IMR-90 (cell line): ENCODE results near the gene ACACB. TPM values are rescaled to one million over a fixed set of nuclear protein-coding genes. Genes with fewer than 3 reads are reported as not detected.

Experiments used
- ATAC-seq: fragments of 200-7000 bp; cut with Tn5 transposase; 2 replicates; pipeline ENCODE4 v1.9.1; 2020; ENCODE audit warnings: low read depth, mild to moderate bottlenecking, moderate library complexity
- BruUV-seq: library from RNA; stranded (reverse); fragments of 400-500 nt; replicated peaks from 2 replicates; lab custom pipeline; 2021; lab: Mats Ljungman, UMichigan
- CTCF ChIA-PET: fragments of 300-600 bp; formaldehyde crosslinking; extraction: SDS; loops from one replicate; lab custom pipeline; 2021; ENCODE audit warnings: antibody characterized with exemption; lab: Yijun Ruan, JAX
- POLR2A ChIA-PET: fragments of 300-600 bp; sonication (Branson Sonifier 250); formaldehyde crosslinking; loops from one replicate; lab custom pipeline; 2022; ENCODE audit warnings: antibody characterized with exemption; ENCODE audit not compliant: unreplicated experiment; lab: Charles Lee
- DNase-seq: peaks from one replicate; pipeline ENCODE4 v3.0.0; 2013
- H2AFZ ChIP-seq: replicated peaks from 2 replicates; pipeline ENCODE3; 2013; ENCODE audit warnings: low read length, mild to moderate bottlenecking; ENCODE audit not compliant: poor library complexity
- H2AK5ac ChIP-seq: 2 replicates; pipeline ENCODE4 v1.6.1; 2013; ENCODE audit warnings: low read depth, low read length, inconsistent platforms
- H2AK9ac ChIP-seq: replicated peaks from 2 replicates; pipeline ENCODE3; 2013; ENCODE audit warnings: mild to moderate bottlenecking, low read depth, low read length, moderate library complexity; ENCODE audit not compliant: poor library complexity
- H2BK120ac ChIP-seq: 2 replicates; pipeline ENCODE4 v1.6.1; 2013; ENCODE audit warnings: low read depth, low read length, inconsistent platforms
- H2BK15ac ChIP-seq: 3 replicates; pipeline ENCODE4 v1.6.1; 2013; ENCODE audit warnings: low read depth, low read length, inconsistent platforms
- H2BK20ac ChIP-seq: 2 replicates; pipeline ENCODE4 v1.6.1; 2013; ENCODE audit warnings: low read depth, mild to moderate bottlenecking, inconsistent platforms, low read length, moderate library complexity
- H2BK5ac ChIP-seq: 2 replicates; pipeline ENCODE4 v1.6.1; 2013; ENCODE audit warnings: mild to moderate bottlenecking, low read depth, low read length, inconsistent platforms; ENCODE audit not compliant: poor library complexity, severe bottlenecking
- H3K14ac ChIP-seq: replicated peaks from 2 replicates; pipeline ENCODE4 v1.6.1; 2013; ENCODE audit warnings: low read depth, low read length, inconsistent platforms
- H3K18ac ChIP-seq: 2 replicates; pipeline ENCODE4 v1.6.1; 2013; ENCODE audit warnings: low read depth, low read length, control low read depth
- H3K23ac ChIP-seq: 2 replicates; pipeline ENCODE4 v1.6.1; 2013; ENCODE audit warnings: low read depth, low read length, inconsistent platforms
- H3K27ac ChIP-seq: 2 replicates; pipeline ENCODE4 v1.5.1; 2013; ENCODE audit warnings: mild to moderate bottlenecking, control low read depth, low read length; ENCODE audit not compliant: insufficient read depth
- H3K27me3 ChIP-seq: 2 replicates; pipeline ENCODE4 v1.6.1; 2013; ENCODE audit warnings: low read length; ENCODE audit not compliant: control insufficient read depth, insufficient read depth
- H3K36me3 ChIP-seq: 2 replicates; pipeline ENCODE4 v1.6.1; 2013; ENCODE audit warnings: low read length, mixed read lengths; ENCODE audit not compliant: control insufficient read depth, insufficient read depth
- H3K4ac ChIP-seq: 2 replicates; pipeline ENCODE4 v1.6.1; 2013; ENCODE audit warnings: low read depth, low read length, inconsistent platforms
- H3K4me1 ChIP-seq: 2 replicates; pipeline ENCODE4 v1.6.1; 2013; ENCODE audit warnings: low read length, mixed read lengths; ENCODE audit not compliant: control insufficient read depth, insufficient read depth
- H3K4me2 ChIP-seq: 2 replicates; pipeline ENCODE4 v1.6.1; 2013; ENCODE audit warnings: low read depth, mild to moderate bottlenecking, control low read depth, low read length, moderate library complexity
- H3K4me3 ChIP-seq: 2 replicates; pipeline ENCODE4 v1.5.1; 2013; ENCODE audit warnings: low read depth, mild to moderate bottlenecking, control low read depth, low read length, moderate library complexity; ENCODE audit not compliant: insufficient read depth
- H3K56ac ChIP-seq: 2 replicates; pipeline ENCODE4 v1.6.1; 2013; ENCODE audit warnings: low read length, inconsistent platforms; ENCODE audit not compliant: insufficient read depth; ENCODE audit errors: extremely low read depth
- H3K79me1 ChIP-seq, 2 experiments: 2 replicates each; pipeline ENCODE4 v1.6.1; 2013; ENCODE audit warnings: low read length in 2 of 2, inconsistent platforms in 1 of 2, low read depth in 1 of 2
- H3K9ac ChIP-seq: 2 replicates; pipeline ENCODE4 v1.6.1; 2013; ENCODE audit warnings: low read depth, low read length, control low read depth
- H3K9me1 ChIP-seq: 2 replicates; pipeline ENCODE4 v1.6.1; 2013; ENCODE audit warnings: low read length, inconsistent platforms; ENCODE audit not compliant: insufficient read depth
- H3K9me3 ChIP-seq: 2 replicates; pipeline ENCODE4 v1.6.1; 2013; ENCODE audit warnings: low read length; ENCODE audit not compliant: control insufficient read depth, insufficient read depth
- H4K20me1 ChIP-seq: 2 replicates; pipeline ENCODE4 v1.6.1; 2013; ENCODE audit warnings: low read length, inconsistent platforms; ENCODE audit not compliant: insufficient read depth
- H4K5ac ChIP-seq: 2 replicates; pipeline ENCODE4 v1.6.1; 2013; ENCODE audit warnings: mild to moderate bottlenecking, low read depth, low read length, control low read depth
- H4K8ac ChIP-seq, 2 experiments: 2 replicates each; pipeline ENCODE4 v1.6.1; 2013; ENCODE audit warnings: low read depth in 2 of 2, low read length in 2 of 2, control low read depth in 1 of 2, inconsistent platforms in 1 of 2
- H4K91ac ChIP-seq: 2 replicates; pipeline ENCODE4 v1.6.1; 2013; ENCODE audit warnings: low read depth, low read length, inconsistent platforms; ENCODE audit not compliant: insufficient read depth
- BHLHE40 ChIP-seq: fragments of 150-350 bp; IDR thresholded peaks from 2 replicates; pipeline ENCODE4 v1.6.1; 2016; ENCODE audit warnings: mild to moderate bottlenecking, low read depth, low read length
- CHD1 ChIP-seq: IDR thresholded peaks from 2 replicates; pipeline ENCODE4 v1.6.1; 2012; ENCODE audit warnings: low read depth, low read length, improper control_type of control experiment
- MAFK ChIP-seq: IDR thresholded peaks from 2 replicates; pipeline ENCODE4 v1.6.1; 2012; ENCODE audit warnings: low read depth, low read length, improper control_type of control experiment
- MAZ ChIP-seq: IDR thresholded peaks from 2 replicates; pipeline ENCODE4 v1.6.1; 2012; ENCODE audit warnings: low read depth, mild to moderate bottlenecking, low read length, improper control_type of control experiment, moderate library complexity, borderline replicate concordance
- NFE2L2 ChIP-seq: fragments of 150-350 bp; IDR thresholded peaks from 2 replicates; pipeline ENCODE4 v1.6.1; 2016; ENCODE audit warnings: low read depth, mild to moderate bottlenecking, low read length
- POLR2A ChIP-seq: IDR thresholded peaks from 2 replicates; pipeline ENCODE4 v1.6.1; 2012; ENCODE audit warnings: mild to moderate bottlenecking, low read depth, low read length
- RAD21 ChIP-seq: IDR thresholded peaks from 2 replicates; pipeline ENCODE4 v1.6.1; 2012; ENCODE audit warnings: low read length, improper control_type of control experiment
- RCOR1 ChIP-seq: IDR thresholded peaks from 2 replicates; pipeline ENCODE4 v1.6.1; 2012; ENCODE audit warnings: mild to moderate bottlenecking, low read length, improper control_type of control experiment; ENCODE audit not compliant: insufficient replicate concordance
- SMC3 ChIP-seq: fragments of 150-350 bp; IDR thresholded peaks from 2 replicates; pipeline ENCODE4 v1.6.1; 2016; ENCODE audit warnings: low read depth, mild to moderate bottlenecking, antibody characterized with exemption, low read length, moderate library complexity
- WGBS, 2 experiments: methylation state at CpG; one replicate each; pipeline versions ENCODE4 v1.1.5 to v1.1.7; 2013; ENCODE audit warnings: missing lambda C conversion rate in 2 of 2; ENCODE audit not compliant: insufficient read length in 1 of 2; ENCODE audit errors: extremely low coverage in 2 of 2; 5-methylcytosine and 5-hydroxymethylcytosine counted together
- dilution Hi-C: fragments of 300-500 bp; cut with HindIII; formaldehyde crosslinking; loops from one replicate; pipeline ENCODE4 v1.14.3; 2018; ENCODE audit warnings: low sequenced_read_pairs; ENCODE audit not compliant: unreplicated experiment
- in situ Hi-C: fragments of 300-500 bp; cut with MboI; formaldehyde crosslinking; loops from 3 replicates; pipeline ENCODE4 v1.14.3; 2019; ENCODE audit warnings: low sequenced_read_pairs, inconsistent platforms, mixed read lengths
- intact Hi-C: fragments of 100-400 bp; cut with micrococcal nuclease; formaldehyde crosslinking; loops from 2 replicates; pipeline ENCODE4 v1.10.0; 2022
- polyA plus RNA-seq, 3 experiments: library from polyadenylated mRNA; depleted of rRNA; stranded (reverse); fragments of >200 nt; gene quantifications; 2 replicates each; pipeline ENCODE4 v1.2.3, GENCODE V29; 2012; ENCODE audit warnings: low replicate concordance in 1 of 3
- total RNA-seq: library from RNA; depleted of rRNA; stranded (reverse); fragments of >200 nt; gene quantifications from 2 replicates; pipeline ENCODE4 v1.2.3, GENCODE V29; 2012
- TF ChIP-seq, protein P1 (sequence below): conservative IDR thresholded peaks from 2 replicates; pipeline ENCODE4 v1.5.1; 2012; ENCODE audit warnings: mild to moderate bottlenecking, low read depth, low read length, improper control_type of control experiment
- TF ChIP-seq, protein P2 (sequence below): fragments of 150-350 bp; IDR thresholded peaks from 2 replicates; pipeline ENCODE4 v1.6.1; 2016; ENCODE audit warnings: low read depth, mild to moderate bottlenecking, low read length, moderate library complexity, borderline replicate concordance

The ACACB gene
- total and polyA plus RNA-seq, 2 of the 4 experiments (the other 2 are of a cell fraction), result 2.0 to 2.1 TPM

DNA sequence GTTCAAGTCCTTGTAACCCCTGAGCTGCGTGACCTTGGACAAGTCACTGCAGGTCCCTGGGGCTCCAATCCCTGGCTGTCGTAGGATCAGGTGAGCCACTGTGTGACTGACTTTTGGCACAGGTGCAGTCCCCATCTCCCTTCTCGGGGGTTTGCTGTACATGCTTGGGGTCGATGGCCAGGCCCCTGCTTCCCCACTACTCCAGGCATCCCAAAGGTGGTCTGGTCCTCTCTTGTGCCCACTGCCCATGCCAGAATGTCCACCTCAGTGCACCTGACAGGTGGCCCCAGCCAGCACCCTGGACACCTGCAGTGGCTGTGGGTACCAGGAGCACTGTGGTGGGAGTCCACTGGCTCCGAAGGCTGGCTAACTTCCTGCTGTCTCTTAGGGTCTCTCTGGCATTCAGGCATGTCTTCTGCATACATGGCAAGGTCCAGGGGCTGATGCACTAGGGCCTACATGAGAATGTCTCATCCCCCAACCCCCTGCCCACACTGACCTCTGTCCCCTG is 178.0 kb downstream of the ACACB start:
- no peak overlapping the region for H2BK120ac ChIP-seq
- no peak overlapping the region for H4K8ac ChIP-seq
- intact Hi-C loops, result no loop called here
- no peak overlapping the region for H3K18ac ChIP-seq
- in situ Hi-C loops, result no loop called here
- ATAC-seq (no peak), DNase-seq (no peak)
- no peak overlapping the region for H4K5ac ChIP-seq
- H2BK5ac ChIP-seq, result no peak overlapping the region
- H3K56ac ChIP-seq, result no peak overlapping the region
- no peak overlapping the region for H2AK5ac ChIP-seq
- H2AK9ac ChIP-seq, result no peak overlapping the region
- no peak overlapping the region for H2AFZ ChIP-seq
- H3K27me3 ChIP-seq, result peaks cover 9% of the 10 kb centered on the region; the same call in 1 of the 2 replicates
- CTCF ChIA-PET, result interaction anchor here (0.9 kb wide), 1 partner anchor 17 kb away, joined by 3 read pairs; no protein-coding TSS in a partner anchor
- no peak overlapping the region for H3K4ac ChIP-seq
- BruUV-seq, result no TSS peak
- 78% methylated on average over 4 of the region's 5 CpGs; no CpG with 5 or more reads in 1 of the 2 experiments for WGBS, 2 experiments
- H3K4me1 ChIP-seq, result no peaks in the 10 kb centered on the region
- dilution Hi-C loops, result no loop called here
- no peak overlapping the region for H3K27ac ChIP-seq
- H3K4me3 ChIP-seq, result no peak overlapping the region
- H3K14ac ChIP-seq, result no peak overlapping the region
- H3K23ac ChIP-seq, result no peak overlapping the region
- H2BK15ac ChIP-seq, result no peak overlapping the region
- POLR2A ChIA-PET, result no interaction called here
- H3K79me1 ChIP-seq, result no peaks in the 10 kb centered on the region
- H3K4me2 ChIP-seq, result no peak overlapping the region
- no peaks in the 10 kb centered on the region for H4K20me1 ChIP-seq
- H3K36me3 ChIP-seq, result no peaks in the 10 kb centered on the region
- no peak overlapping the region for H4K91ac ChIP-seq
- H3K9me3 ChIP-seq, result no peaks in the 10 kb centered on the region
- H2BK20ac ChIP-seq, result no peak overlapping the region
- no peak overlapping the region for H3K9ac ChIP-seq
- TF ChIP-seq NFE2L2, result no peak
- TF ChIP-seq, protein P1, sequence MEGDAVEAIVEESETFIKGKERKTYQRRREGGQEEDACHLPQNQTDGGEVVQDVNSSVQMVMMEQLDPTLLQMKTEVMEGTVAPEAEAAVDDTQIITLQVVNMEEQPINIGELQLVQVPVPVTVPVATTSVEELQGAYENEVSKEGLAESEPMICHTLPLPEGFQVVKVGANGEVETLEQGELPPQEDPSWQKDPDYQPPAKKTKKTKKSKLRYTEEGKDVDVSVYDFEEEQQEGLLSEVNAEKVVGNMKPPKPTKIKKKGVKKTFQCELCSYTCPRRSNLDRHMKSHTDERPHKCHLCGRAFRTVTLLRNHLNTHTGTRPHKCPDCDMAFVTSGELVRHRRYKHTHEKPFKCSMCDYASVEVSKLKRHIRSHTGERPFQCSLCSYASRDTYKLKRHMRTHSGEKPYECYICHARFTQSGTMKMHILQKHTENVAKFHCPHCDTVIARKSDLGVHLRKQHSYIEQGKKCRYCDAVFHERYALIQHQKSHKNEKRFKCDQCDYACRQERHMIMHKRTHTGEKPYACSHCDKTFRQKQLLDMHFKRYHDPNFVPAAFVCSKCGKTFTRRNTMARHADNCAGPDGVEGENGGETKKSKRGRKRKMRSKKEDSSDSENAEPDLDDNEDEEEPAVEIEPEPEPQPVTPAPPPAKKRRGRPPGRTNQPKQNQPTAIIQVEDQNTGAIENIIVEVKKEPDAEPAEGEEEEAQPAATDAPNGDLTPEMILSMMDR, result no peak
- no peak for TF ChIP-seq MAZ
- TF ChIP-seq BHLHE40, result no peak
- no peak for TF ChIP-seq RCOR1
- no peak for TF ChIP-seq RAD21
- no peak for TF ChIP-seq MAFK
- TF ChIP-seq CHD1, result no peak
- TF ChIP-seq, protein P2, sequence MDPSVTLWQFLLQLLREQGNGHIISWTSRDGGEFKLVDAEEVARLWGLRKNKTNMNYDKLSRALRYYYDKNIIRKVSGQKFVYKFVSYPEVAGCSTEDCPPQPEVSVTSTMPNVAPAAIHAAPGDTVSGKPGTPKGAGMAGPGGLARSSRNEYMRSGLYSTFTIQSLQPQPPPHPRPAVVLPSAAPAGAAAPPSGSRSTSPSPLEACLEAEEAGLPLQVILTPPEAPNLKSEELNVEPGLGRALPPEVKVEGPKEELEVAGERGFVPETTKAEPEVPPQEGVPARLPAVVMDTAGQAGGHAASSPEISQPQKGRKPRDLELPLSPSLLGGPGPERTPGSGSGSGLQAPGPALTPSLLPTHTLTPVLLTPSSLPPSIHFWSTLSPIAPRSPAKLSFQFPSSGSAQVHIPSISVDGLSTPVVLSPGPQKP, result no peak
- no peak for TF ChIP-seq SMC3
- TF ChIP-seq POLR2A, result no peak
- no peaks in the 10 kb centered on the region for H3K9me1 ChIP-seq
